GM19035 (cell line): ENCODE data around the gene APEH.

ENCODE experiments used
- ATAC-seq: cut with Tn5 transposase; IDR thresholded peaks from one replicate; pipeline ENCODE4 v1.9.1; 2021; ENCODE audit not compliant: unreplicated experiment

APEH gene

GRCh38 chr3:49711489-49711888, 37.3 kb downstream of the APEH start:
- no peak for ATAC-seq

- ATAC-seq: no peak
These were observed 38.0 kb downstream of the APEH start for GRCh38 chr3:49712166-49712565.

DNA sequence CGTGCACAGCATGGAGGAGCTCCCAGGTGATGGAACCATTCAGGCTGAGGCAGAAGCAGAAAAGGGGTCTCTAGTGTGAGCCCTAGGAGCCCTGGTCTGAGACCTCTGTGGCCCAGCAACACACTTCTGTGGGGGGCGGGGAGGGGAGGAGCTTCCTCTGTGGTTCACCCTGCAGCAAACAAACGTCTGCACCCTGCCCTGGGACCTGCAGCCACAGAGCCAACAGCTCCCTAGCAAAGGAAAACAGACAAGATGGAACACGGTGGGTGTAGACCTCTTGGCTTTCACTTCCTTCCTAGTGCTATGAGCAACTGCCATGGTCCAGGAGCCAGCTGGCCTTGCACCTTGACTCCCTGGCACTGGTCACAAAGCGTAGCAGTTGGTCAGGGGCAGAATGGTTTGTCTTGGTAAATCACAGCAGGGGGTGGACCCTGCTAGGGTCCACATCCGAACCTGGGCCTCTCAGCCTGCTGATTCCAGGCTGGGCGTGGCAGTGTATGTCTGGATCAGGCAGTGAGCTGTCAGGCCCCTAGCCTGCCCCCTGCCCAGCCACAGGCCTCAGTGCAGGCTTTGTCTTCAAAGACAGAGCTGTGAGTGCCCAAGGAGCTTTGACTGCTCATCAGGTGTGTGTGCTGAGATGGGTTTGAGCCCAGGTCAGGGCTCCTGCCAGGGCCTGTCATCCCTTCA, 38.6 kb downstream of the APEH start:
- ATAC-seq: no peak

- no peak for ATAC-seq
These were observed 39.4 kb downstream of the APEH start for GRCh38 chr3:49713336-49714105.

- ATAC-seq: no peak
These were observed 40.8 kb downstream of the APEH start for GRCh38 chr3:49714728-49715550.

GRCh38 chr3:49715611-49716121, 41.5 kb downstream of the APEH start:
- ATAC-seq: no peak

- ATAC-seq: no peak
These were observed 42.0 kb downstream of the APEH start for GRCh38 chr3:49716169-49716568.

DNA sequence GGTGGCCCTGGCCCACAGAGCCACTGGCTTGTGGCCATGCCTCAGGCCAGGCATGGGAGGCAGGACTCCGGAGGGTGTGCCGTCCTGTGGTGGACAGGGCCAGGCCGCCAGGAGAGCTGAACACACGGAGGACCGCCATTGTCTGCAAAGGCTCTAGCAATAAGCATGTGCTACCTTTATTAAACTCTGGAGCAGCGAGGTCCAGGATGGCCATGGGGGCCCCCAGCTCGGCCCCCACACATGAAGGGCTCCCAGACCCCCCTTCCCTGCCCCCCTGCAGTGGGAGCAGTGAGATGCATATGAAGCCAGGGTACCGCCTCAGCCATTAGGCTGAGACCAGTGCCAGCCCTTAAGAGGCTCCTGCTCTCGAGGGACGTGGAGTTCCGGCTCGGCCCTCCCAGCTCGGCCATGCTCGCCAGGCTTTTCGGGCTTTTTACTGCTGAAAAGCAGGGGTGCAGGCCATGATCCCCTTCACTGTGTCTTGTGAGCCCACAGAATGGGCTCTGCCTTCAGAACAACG, 42.6 kb downstream of the APEH start:
- ATAC-seq: no peak

GRCh38 chr3:49717211-49717958, 43.2 kb downstream of the APEH start:
- no peak for ATAC-seq

DNA sequence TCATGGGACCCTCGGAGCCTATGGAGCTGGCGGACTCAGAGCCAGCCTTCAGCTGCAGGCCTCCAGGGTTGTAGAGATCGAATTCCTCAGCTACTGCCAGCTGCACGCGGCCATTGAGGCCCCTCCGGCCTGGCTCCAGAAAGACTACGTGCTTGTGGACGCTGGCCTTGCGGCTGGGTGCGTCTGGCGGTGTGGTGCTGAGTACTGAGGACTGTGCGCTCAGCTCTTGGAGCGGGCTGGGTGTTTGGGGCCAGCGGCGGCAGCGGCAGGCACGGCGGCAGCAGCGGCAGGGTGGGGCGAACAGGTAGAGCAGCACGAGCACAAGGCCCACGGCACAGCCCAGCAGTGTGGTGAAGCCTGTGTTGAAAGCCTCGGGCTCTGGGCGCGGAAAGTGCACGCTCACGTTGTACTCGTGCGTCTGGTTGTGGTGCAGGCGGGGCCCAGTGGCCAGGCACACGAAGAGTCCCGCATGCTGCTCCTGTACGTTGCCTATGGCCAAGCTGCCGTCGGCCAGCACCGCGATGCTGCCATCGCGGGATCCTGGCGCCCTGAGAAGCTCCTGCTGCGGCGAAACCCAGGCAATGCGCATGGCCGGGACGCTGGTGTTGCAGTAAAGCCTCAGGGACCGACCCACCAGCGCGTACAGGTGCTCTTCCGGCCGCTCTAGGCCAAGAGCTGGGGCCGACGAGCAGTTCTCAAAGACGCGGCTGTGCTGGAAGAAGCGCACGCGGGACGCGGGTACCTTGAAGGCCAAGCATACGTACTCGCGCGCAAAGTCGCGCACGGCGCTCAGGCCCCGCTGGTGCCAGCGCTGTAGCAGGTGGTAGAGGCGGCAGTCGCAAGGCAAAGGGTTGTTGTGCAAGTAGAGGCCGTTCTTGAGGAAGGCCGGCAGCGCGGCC, 44.1 kb downstream of the APEH start:
- no peak for ATAC-seq

GRCh38 chr3:49718858-49719213, 44.7 kb downstream of the APEH start:
- no peak for ATAC-seq

DNA sequence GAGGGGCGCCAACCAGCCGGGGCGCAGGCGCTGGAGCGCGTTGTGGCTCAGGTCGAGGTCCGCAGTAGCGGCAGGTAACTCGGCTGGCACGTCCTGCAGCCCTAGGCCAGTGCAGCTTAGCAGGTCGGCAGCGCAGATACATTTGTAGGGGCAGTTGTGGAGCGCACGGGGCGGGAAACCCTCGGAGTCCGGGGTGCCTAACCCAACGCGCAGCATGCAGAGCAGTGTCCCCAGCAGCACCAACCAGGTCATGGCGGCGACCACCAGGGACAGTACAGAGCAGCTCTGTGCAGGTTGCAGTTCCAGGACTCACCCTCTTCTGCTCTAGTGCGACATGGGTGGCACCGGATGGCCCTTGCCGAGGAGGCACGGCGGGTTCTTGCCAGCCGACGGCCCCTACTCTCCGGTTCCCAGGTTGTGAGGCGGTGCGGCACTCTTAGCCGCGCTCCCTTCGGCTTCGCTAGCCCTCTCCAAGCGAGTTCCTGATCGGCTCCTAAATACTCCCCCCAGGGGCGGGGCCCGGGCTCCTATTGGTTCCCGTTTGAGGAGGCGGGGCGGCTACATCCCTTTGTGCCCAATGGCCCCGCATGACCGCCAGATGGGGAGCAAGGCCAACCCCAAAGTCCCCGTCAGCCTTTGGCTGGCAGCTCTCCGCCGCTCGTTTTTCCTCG, 45.2 kb downstream of the APEH start, which contains the start of gene AMIGO3:
Gene AMIGO3, minus strand, starts transcription at position 471 of the 671 bp plus-strand sequence. Its CDS starts 219 bp downstream, at position 252.
- ATAC-seq: peak; percentile 41

- ATAC-seq: no peak
These were observed 46.9 kb downstream of the APEH start for GRCh38 chr3:49720855-49721595.

DNA sequence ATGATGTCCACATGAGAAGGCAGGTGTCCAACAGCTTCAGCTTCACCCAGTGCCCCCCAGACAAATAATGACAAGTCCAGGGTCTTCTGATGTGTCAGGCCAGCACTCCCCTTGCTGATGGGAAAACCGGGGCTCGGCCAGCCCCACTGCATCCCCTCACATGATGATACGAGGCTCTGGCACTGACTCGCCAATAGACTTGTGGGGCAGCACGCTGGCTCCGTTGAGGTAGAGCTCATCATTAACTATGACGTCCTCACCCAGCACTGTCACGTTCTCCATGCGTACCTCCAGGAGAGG, 47.4 kb downstream of the APEH start:
- no peak for ATAC-seq

DNA sequence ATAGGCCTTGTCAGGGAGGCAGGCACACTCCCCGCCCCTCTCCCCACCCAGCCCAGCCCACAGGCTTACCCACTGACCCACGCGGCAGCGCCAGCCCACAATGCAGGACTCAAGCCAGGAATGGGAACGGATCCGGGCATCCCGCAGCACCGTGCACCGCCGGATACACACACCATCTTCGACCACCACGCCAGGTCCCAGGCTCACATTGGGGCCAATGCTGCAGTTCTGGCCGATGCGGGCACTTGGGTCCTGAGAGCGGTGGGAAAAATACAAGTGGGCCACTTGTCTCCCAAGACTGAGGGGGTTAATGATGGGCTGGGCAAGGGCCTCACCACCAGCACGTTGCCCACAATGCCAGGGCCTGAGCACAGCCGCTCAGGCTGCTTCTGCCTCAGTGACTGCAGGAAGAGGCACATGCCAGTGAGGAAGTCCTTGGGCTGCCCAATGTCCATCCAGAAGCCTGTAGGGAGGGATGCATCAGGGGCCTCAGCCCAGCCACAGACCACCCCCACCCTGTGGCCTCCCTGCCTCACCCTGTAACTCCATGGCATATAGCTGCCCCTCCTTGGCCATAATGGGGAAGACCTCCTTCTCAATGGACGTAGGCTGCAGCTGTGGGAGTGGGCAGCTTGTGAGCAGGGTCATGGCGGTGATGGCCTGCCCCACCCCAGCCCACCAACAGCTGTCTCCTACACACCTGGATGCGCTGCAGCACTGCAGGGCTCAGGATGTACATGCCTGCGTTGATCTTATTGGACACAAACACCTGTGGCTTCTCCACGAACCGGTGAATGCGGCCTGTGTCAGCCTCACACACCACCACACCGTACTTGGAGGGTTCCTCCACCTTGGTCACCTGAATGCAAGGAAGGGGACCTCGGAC, 48.0 kb downstream of the APEH start:
- no peak for ATAC-seq

GRCh38 chr3:49722896-49723295, 48.7 kb downstream of the APEH start:
- no peak for ATAC-seq

DNA sequence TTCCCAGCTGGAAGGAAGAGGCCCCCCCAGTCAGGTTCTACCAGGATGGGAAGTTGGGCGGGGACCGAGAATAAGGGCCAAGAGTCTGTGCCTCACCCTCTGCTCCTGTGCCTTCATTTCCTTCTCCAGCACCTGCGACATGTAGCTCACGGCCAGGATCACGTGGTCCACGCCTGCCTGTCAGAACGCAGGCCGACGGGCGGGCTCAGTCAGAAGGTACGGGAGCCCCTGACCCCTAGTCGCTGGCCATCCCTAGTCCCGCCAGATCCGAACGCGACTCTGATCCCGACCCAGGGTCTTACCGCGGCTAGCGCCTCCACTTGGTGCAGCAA, 49.1 kb downstream of the APEH start:
- ATAC-seq: peak; percentile 18
